ENCODE results near the gene LIMK2. TPM values are rescaled to one million over a fixed set of nuclear protein-coding genes. Genes with fewer than 3 reads are reported as not detected.

The LIMK2 gene
- polyA plus RNA-seq, 1 donor (not counting 4 experiments of a cell fraction or from before 2014, with no cell fraction given): 42.6 TPM

DNA sequence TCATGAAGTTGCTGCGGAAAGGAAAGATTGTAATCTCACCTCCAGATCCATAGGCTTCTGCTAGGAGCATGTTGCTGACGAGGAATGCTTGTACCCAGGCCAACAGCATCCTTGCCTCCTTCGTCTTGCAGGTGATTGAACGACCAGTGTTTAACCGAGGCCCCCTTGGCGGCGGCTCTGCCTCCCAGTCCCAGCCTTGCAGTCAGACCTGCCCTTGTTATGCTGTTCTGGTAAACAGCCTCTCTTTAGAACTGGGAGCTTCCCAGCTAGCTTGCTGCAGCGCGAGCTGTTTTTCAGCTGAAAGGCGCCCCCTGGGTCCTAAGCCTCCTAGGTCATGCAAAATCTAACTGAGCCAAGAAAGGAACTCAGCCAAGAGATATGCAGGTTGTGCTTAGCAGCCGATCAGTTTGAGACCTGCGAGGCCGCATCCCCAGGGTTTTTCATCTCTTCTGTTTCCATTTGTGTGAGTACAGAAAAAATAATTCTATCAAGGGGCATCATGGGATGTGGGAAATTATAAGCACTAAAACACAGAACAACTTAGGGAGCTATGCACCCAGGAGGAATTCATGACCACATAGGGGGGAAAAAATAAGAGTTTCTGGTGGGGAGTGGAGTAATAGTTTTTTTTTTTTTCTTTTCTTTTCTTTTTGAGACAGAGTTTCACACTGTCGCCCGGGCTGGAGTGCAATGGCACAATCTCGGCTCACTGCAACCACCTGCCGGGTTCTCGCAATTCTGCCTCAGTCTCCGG is 80.3 kb downstream of the LIMK2 start, which contains the start of gene PIK3IP1:
Gene PIK3IP1, minus strand, starts transcription at position 253 of the 754 bp plus-strand sequence. Its CDS starts 144 bp downstream, at position 109.
- Histone ChIP-seq H3K79me2 (ENCODE audit: control insufficient read depth, insufficient read depth, low read length) (peaks cover 2% of the 10 kb centered on the region), H3K36me3 (ENCODE audit: control insufficient read depth in 2 of 2, extremely low read depth in 1 of 2, insufficient read depth in 2 of 2, low read length in 2 of 2) (peaks cover 3 to 11% of the 10 kb centered on the region in 2 experiments), H3K4me3 (ENCODE audit: control insufficient read depth in 2 of 3, extremely low read depth in 1 of 3, insufficient read depth in 2 of 3, low read depth in 1 of 3, low read length in 3 of 3) (peak within 1 kb of the TSS; percentile 44 to 67 (median 66)), H3K27me3 (ENCODE audit: control insufficient read depth, extremely low read depth, insufficient read depth, low read length) (no peaks in the 10 kb centered on the region), H3K9ac (ENCODE audit: control insufficient read depth, extremely low read depth, insufficient read depth, low read length) (peak within 1 kb of the TSS; percentile 99), H2AFZ (ENCODE audit: control insufficient read depth, low read length) (peak within 1 kb of the TSS; percentile 79), H3K27ac (ENCODE audit: control insufficient read depth, insufficient read depth, low read length) (peak within 1 kb of the TSS; percentile 100), H3K4me1 (ENCODE audit: control insufficient read depth, extremely low read depth, insufficient read depth, low read length) (peaks cover 51% of the 10 kb centered on the region), H3K9me1 (ENCODE audit: control insufficient read depth, extremely low read depth, insufficient read depth, low read length) (no peaks in the 10 kb centered on the region), H3K4me2 (ENCODE audit: control insufficient read depth, extremely low read depth, insufficient read depth, low read depth, low read length) (peak within 1 kb of the TSS; percentile 96), H4K20me1 (ENCODE audit: control insufficient read depth, extremely low read depth, insufficient read depth, low read length) (no peaks in the 10 kb centered on the region), H3K9me3 (ENCODE audit: control insufficient read depth, low read depth, low read length) (no peaks in the 10 kb centered on the region)
- dilution Hi-C loops (cut with MboI; ENCODE audit: extremely low pct_ligation_motif_present, low sequenced_read_pairs): no loop called here
- peak; percentile 71 for FAIRE-seq
- TF ChIP-seq EZH2 (IDR thresholded peaks at IDR 0.05; ENCODE audit: low read length): no peak
- TF ChIP-seq, protein P1, sequence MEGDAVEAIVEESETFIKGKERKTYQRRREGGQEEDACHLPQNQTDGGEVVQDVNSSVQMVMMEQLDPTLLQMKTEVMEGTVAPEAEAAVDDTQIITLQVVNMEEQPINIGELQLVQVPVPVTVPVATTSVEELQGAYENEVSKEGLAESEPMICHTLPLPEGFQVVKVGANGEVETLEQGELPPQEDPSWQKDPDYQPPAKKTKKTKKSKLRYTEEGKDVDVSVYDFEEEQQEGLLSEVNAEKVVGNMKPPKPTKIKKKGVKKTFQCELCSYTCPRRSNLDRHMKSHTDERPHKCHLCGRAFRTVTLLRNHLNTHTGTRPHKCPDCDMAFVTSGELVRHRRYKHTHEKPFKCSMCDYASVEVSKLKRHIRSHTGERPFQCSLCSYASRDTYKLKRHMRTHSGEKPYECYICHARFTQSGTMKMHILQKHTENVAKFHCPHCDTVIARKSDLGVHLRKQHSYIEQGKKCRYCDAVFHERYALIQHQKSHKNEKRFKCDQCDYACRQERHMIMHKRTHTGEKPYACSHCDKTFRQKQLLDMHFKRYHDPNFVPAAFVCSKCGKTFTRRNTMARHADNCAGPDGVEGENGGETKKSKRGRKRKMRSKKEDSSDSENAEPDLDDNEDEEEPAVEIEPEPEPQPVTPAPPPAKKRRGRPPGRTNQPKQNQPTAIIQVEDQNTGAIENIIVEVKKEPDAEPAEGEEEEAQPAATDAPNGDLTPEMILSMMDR (optimal IDR thresholded peaks at IDR 0.05 in 1 of 3, IDR thresholded peaks at IDR 0.05 in 1 of 3, conservative IDR thresholded peaks at IDR 0.05 in 1 of 3; ENCODE audit: extremely low read depth in 1 of 3, insufficient read depth in 2 of 3, low read length in 3 of 3): peak; percentile 33 to 61 (median 44)
- peak; percentile 46 for DNase-seq (ENCODE audit: low read depth, low spot score)

DNA sequence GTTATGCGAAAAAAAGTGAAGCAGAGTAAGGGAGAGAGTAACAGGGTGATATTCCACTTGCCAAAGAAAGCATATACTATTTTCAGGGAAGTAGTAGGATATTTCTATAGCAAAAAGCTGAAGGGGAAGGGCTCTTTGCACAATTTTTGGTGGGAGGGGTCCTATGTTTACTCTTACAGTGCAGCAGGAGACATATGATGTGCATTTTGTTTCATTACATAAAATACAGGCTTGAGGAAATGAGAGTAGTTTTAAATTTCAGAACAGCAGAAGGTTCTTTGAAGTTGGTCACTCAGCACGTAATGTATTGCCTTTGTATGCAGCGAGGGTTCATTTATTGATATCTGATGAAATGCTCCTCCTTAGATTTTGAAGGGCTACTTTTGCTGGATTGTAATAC is 83.3 kb downstream of the LIMK2 start:
- H3K27ac ChIP-seq (ENCODE audit: control insufficient read depth, insufficient read depth, low read length): peak overlapping the region; percentile 95

More for the DNA sequence above, 83.3 kb downstream of the LIMK2 start:
- Histone ChIP-seq H4K20me1 (ENCODE audit: control insufficient read depth, extremely low read depth, insufficient read depth, low read length) (no peaks in the 10 kb centered on the region), H3K9me1 (ENCODE audit: control insufficient read depth, extremely low read depth, insufficient read depth, low read length) (no peaks in the 10 kb centered on the region), H3K4me3 (ENCODE audit: control insufficient read depth in 2 of 3, extremely low read depth in 1 of 3, insufficient read depth in 2 of 3, low read depth in 1 of 3, low read length in 3 of 3) (peak overlapping the region in 2 of 3 experiments; percentile 23 to 53), H3K9ac (ENCODE audit: control insufficient read depth, extremely low read depth, insufficient read depth, low read length) (peak overlapping the region; percentile 70), H3K27me3 (ENCODE audit: control insufficient read depth, extremely low read depth, insufficient read depth, low read length) (no peaks in the 10 kb centered on the region), H3K36me3 (ENCODE audit: control insufficient read depth in 2 of 2, extremely low read depth in 1 of 2, insufficient read depth in 2 of 2, low read length in 2 of 2) (no peaks in the 10 kb centered on the region), H3K9me3 (ENCODE audit: control insufficient read depth, low read depth, low read length) (no peaks in the 10 kb centered on the region), H3K4me2 (ENCODE audit: control insufficient read depth, extremely low read depth, insufficient read depth, low read depth, low read length) (peak overlapping the region; percentile 91), H3K4me1 (ENCODE audit: control insufficient read depth, extremely low read depth, insufficient read depth, low read length) (peaks cover 41% of the 10 kb centered on the region), H3K79me2 (ENCODE audit: control insufficient read depth, insufficient read depth, low read length) (peaks cover 2% of the 10 kb centered on the region), H2AFZ (ENCODE audit: control insufficient read depth, low read length) (peak overlapping the region; percentile 61)
- DNase-seq (ENCODE audit: low read depth, low spot score) (no peak), FAIRE-seq (peak; percentile 44)
- TF ChIP-seq EZH2 (IDR thresholded peaks at IDR 0.05; ENCODE audit: low read length): no peak
- TF ChIP-seq, protein P1 (optimal IDR thresholded peaks at IDR 0.05 in 1 of 3, IDR thresholded peaks at IDR 0.05 in 1 of 3, conservative IDR thresholded peaks at IDR 0.05 in 1 of 3; ENCODE audit: extremely low read depth in 1 of 3, insufficient read depth in 2 of 3, low read length in 3 of 3): no peak
- dilution Hi-C loops (cut with MboI; ENCODE audit: extremely low pct_ligation_motif_present, low sequenced_read_pairs): no loop called here
